GM23248 (cell line): ENCODE results near the gene PIRT. TPM values are rescaled to one million over a fixed set of nuclear protein-coding genes. Genes with fewer than 3 reads are reported as not detected.

ENCODE experiments used
- DNase-seq: peaks from one replicate; pipeline ENCODE4 v3.0.0-alpha.2; 2015
- H2AFZ ChIP-seq: fragments of 200-600 bp; sonication (generic); 2 replicates; pipeline ENCODE4 v1.6.1; 2016; ENCODE audit warnings: antibody characterized with exemption
- H3F3A ChIP-seq: fragments of 200-600 bp; sonication (generic); 2 replicates; pipeline ENCODE4 v1.6.1; 2016; ENCODE audit warnings: mild to moderate bottlenecking, antibody characterized with exemption, mixed run types; ENCODE audit not compliant: insufficient read depth
- H3K27ac ChIP-seq: fragments of 200-600 bp; sonication (generic); 2 replicates; pipeline ENCODE4 v1.5.1; 2016; ENCODE audit warnings: mild to moderate bottlenecking
- H3K27me3 ChIP-seq: fragments of 200-600 bp; sonication (generic); replicated peaks from 2 replicates; pipeline ENCODE4 v1.6.1; 2016; ENCODE audit warnings: mild to moderate bottlenecking; ENCODE audit not compliant: insufficient read depth
- H3K36me3 ChIP-seq: fragments of 200-600 bp; sonication (generic); 2 replicates; pipeline ENCODE4 v1.6.1; 2016; ENCODE audit warnings: low read depth, mild to moderate bottlenecking
- H3K4me1 ChIP-seq: fragments of 200-600 bp; sonication (generic); 2 replicates; pipeline ENCODE4 v1.6.1; 2016; ENCODE audit warnings: mild to moderate bottlenecking; ENCODE audit not compliant: insufficient read depth
- H3K4me2 ChIP-seq: fragments of 200-600 bp; sonication (generic); one replicate; pipeline ENCODE4 v1.6.1; 2016; ENCODE audit warnings: mild to moderate bottlenecking; ENCODE audit not compliant: unreplicated experiment
- H3K4me3 ChIP-seq: fragments of 200-600 bp; sonication (generic); 2 replicates; pipeline ENCODE4 v1.5.1; 2016; ENCODE audit warnings: mild to moderate bottlenecking
- H3K79me2 ChIP-seq: fragments of 200-600 bp; sonication (generic); 2 replicates; pipeline ENCODE4 v1.6.1; 2016; ENCODE audit warnings: mild to moderate bottlenecking; ENCODE audit not compliant: insufficient read depth
- H3K9ac ChIP-seq: fragments of 200-600 bp; sonication (generic); 2 replicates; pipeline ENCODE4 v1.6.1; 2016; ENCODE audit warnings: mild to moderate bottlenecking
- H3K9me2 ChIP-seq: fragments of 200-600 bp; sonication (generic); 2 replicates; pipeline ENCODE4 v1.6.1; 2016; ENCODE audit warnings: mixed run types, mild to moderate bottlenecking, moderate library complexity; ENCODE audit not compliant: insufficient read depth
- H3K9me3 ChIP-seq: fragments of 200-600 bp; sonication (generic); one replicate; pipeline ENCODE4 v1.6.1; 2017; ENCODE audit warnings: low read depth
- H4K20me1 ChIP-seq: fragments of 200-600 bp; sonication (generic); 2 replicates; pipeline ENCODE4 v1.6.0; 2016; ENCODE audit not compliant: insufficient read depth
- EZH2 ChIP-seq: fragments of 200-600 bp; sonication (generic); IDR thresholded peaks from 2 replicates; pipeline ENCODE4 v1.6.1; 2018; ENCODE audit warnings: antibody characterized with exemption, mild to moderate bottlenecking; ENCODE audit not compliant: insufficient read depth, poor library complexity, severe bottlenecking
- EZH2phosphoT487 ChIP-seq: fragments of 200-600 bp; sonication (generic); IDR thresholded peaks from 2 replicates; pipeline ENCODE4 v1.6.1; 2018; ENCODE audit warnings: antibody characterized with exemption, moderate library complexity, mild to moderate bottlenecking, low read depth; ENCODE audit not compliant: insufficient read depth
- WGBS, 2 experiments: methylation state at CpG; one replicate each; pipeline ENCODE4 v1.1.6; 2015 to 2017; ENCODE audit warnings: low lambda C conversion rate in 2 of 2, low coverage in 1 of 2; ENCODE audit errors: missing lambda C conversion rate in 2 of 2; 5-methylcytosine and 5-hydroxymethylcytosine counted together
- in situ Hi-C: fragments of 300-500 bp; cut with MboI; formaldehyde crosslinking; loops from 2 replicates; pipeline ENCODE4 v1.15.0; 2020
- polyA plus RNA-seq: library from polyadenylated mRNA; unstranded; fragments of >200 nt; fragmentation: Nextera tagmentation; extraction: Ambion mirVana; gene quantifications from 2 replicates; pipeline ENCODE4 v1.2.1, GENCODE V29; 2016
- total RNA-seq: library from RNA; depleted of rRNA; stranded (reverse); fragments of >200 nt; shearing (Covaris generic); gene quantifications from 2 replicates; pipeline ENCODE4 v1.2.3, GENCODE V29; 2014

Gene PIRT
- total and polyA plus RNA-seq, 2 experiments from 2014 or later, result not detected

DNA sequence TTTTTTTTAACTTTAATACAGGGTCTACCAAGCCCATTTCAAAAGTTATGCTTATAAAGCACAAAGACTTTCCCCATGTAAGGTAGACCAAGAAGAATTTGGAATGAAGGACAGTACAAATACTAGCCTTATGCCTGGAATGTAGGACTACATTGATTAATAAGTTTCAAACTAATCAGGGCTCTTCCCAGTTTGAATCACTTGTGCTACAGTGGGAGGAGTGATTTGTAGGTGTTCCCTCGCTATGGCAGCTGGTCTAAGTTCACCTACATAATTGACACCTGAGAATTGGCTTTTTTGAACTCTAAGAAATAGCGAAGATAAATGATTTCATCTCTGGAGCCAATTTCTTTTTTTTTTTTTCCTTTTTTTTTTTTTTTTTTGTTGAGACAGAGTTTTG, 52.6 kb downstream of the PIRT start:
- WGBS, 2 experiments, result 52 to 59% methylated on average over 2 of the region's 2 CpGs
- Histone ChIP-seq H3K27ac (no peak overlapping the region), H3K27me3 (no peaks in the 10 kb centered on the region; the same call in 1 of the 2 replicates), H3K9me3 (no peaks in the 10 kb centered on the region), H3K4me1 (no peaks in the 10 kb centered on the region), H3K9me2 (no peaks in the 10 kb centered on the region), H3K9ac (no peak overlapping the region), H3K4me3 (no peak overlapping the region), H2AFZ (no peak overlapping the region), H3K36me3 (no peaks in the 10 kb centered on the region), H3K4me2 (no peak overlapping the region), H3F3A (no peaks in the 10 kb centered on the region), H3K79me2 (no peaks in the 10 kb centered on the region), H4K20me1 (no peaks in the 10 kb centered on the region)
- in situ Hi-C loops, result no loop called here
- no peak for DNase-seq
- no peak for TF ChIP-seq EZH2
- TF ChIP-seq EZH2phosphoT487, result no peak

DNA sequence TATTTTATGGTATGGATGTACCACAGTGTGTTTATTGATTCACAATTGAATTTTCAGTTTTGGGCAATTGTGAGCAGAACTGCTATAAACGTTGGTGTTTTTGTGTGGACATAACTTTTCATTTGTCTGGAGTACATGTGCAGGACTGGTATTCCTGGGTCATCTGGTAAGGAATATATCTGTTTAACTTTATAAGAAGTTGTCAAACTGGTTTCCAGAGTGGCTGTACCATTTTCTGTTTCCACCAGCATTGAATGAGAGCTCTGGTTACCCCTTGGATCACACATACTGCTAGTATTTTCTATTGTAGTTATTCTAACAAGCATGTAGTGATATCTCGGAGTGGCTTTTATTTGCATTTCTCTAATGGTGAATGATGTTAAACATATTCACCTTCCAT, 58.3 kb downstream of the PIRT start:
- Histone ChIP-seq H3K36me3 (no peaks in the 10 kb centered on the region), H4K20me1 (no peaks in the 10 kb centered on the region), H3K79me2 (no peaks in the 10 kb centered on the region), H3K4me1 (no peaks in the 10 kb centered on the region), H3K4me3 (no peak overlapping the region), H3K9me2 (no peaks in the 10 kb centered on the region), H3K9me3 (no peaks in the 10 kb centered on the region), H3K4me2 (no peak overlapping the region), H3K27me3 (no peaks in the 10 kb centered on the region), H3K27ac (no peak overlapping the region), H3K9ac (no peak overlapping the region), H2AFZ (no peak overlapping the region), H3F3A (no peaks in the 10 kb centered on the region)
- in situ Hi-C loops, result no loop called here
- TF ChIP-seq EZH2phosphoT487 (no peak), EZH2 (no peak)
- no peak for DNase-seq
- WGBS, 2 experiments, result 32 to 49% methylated on average over 2 of the region's 2 CpGs

DNA sequence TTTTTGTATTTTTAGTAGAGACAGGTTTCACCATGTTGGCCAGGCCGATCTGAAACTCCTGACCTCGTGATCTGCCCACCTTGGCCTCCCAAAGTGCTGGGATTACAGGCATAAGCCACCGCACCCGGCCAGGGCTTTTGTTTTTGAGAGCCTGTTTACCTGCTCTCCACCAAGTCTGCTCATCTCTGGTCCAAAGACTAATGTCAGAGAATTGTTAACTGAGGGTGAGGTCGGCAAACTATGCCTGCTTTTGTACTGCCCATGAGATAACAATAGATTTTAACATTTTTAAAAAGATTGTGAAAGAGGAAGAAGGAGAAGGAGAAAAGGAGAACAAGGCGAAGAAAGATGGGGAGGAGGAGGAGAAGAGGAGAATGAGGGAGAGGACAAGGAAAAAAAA, 60.0 kb downstream of the PIRT start:
- H3K27ac ChIP-seq, result no peak overlapping the region
- no peak for DNase-seq
- H4K20me1 ChIP-seq, result no peaks in the 10 kb centered on the region
- TF ChIP-seq EZH2 (no peak), EZH2phosphoT487 (no peak)
- H3K9me2 ChIP-seq, result no peaks in the 10 kb centered on the region
- H3K27me3 ChIP-seq, result no peaks in the 10 kb centered on the region
- H3K4me1 ChIP-seq, result no peaks in the 10 kb centered on the region
- in situ Hi-C loops, result no loop called here
- H3K9me3 ChIP-seq, result no peaks in the 10 kb centered on the region
- no peak overlapping the region for H3K4me3 ChIP-seq
- H3K36me3 ChIP-seq, result no peaks in the 10 kb centered on the region
- no peak overlapping the region for H3K4me2 ChIP-seq
- WGBS, 2 experiments, result 58 to 63% methylated on average over 6 of the region's 6 CpGs
- H3K79me2 ChIP-seq, result no peaks in the 10 kb centered on the region
- H2AFZ ChIP-seq, result no peak overlapping the region
- no peaks in the 10 kb centered on the region for H3F3A ChIP-seq
- H3K9ac ChIP-seq, result no peak overlapping the region

DNA sequence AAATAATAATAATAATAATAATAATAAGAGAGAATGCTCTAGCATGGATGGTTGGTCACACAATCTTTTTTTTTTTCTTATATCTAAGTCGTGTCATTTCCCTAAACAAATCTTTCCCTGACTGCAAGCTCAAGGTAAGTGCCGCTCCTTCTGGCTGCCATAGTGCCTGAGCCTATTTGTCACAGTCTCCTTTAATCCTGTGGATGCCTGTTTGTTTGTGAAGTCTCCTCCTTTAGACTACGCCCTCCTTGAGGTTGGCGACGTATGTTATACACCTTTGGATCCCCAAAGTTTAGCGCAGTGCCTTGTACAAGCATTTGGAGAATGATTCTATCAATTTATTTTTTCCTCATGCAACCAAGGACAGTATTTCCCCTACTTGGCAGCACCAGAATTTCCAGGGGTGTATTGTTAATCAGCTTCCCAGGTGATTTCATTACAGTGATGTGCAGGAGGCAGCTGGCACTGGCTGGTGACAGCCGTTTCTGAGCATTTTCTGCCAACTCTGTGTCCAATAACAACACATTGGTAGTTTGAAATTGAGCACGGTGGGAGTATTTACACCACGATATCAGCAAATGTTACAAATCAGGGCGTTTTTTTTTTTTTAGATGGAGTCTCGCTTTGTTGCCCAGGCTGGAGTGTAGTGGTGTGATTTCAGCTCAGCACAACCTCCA, 60.6 kb downstream of the PIRT start:
- Histone ChIP-seq H3K9ac (no peak overlapping the region), H3K9me2 (no peaks in the 10 kb centered on the region), H3K79me2 (no peaks in the 10 kb centered on the region), H3K9me3 (no peaks in the 10 kb centered on the region), H3F3A (no peaks in the 10 kb centered on the region), H2AFZ (no peak overlapping the region), H3K4me2 (no peak overlapping the region), H3K36me3 (no peaks in the 10 kb centered on the region), H4K20me1 (no peaks in the 10 kb centered on the region), H3K4me1 (no peaks in the 10 kb centered on the region), H3K4me3 (no peak overlapping the region), H3K27ac (no peak overlapping the region), H3K27me3 (no peaks in the 10 kb centered on the region)
- DNase-seq, result no peak
- 59 to 64% methylated on average over 11 of the region's 11 CpGs for WGBS, 2 experiments
- TF ChIP-seq EZH2 (no peak), EZH2phosphoT487 (no peak)
- in situ Hi-C loops, result no loop called here
